GM18907 (cell line): Measurements from ENCODE around the gene EFCC1.

Source experiments
- ATAC-seq: cut with Tn5 transposase; IDR thresholded peaks from one replicate; pipeline ENCODE4 v1.9.1; 2021; ENCODE audit warnings: mild to moderate bottlenecking, moderate library complexity; ENCODE audit not compliant: unreplicated experiment

EFCC1 gene

GRCh38 chr3:129014148-129014547, 13.0 kb downstream of the EFCC1 start:
- ATAC-seq = no peak

GRCh38 chr3:129014793-129015345, 13.8 kb downstream of the EFCC1 start:
- no peak for ATAC-seq

- ATAC-seq = no peak
Measured at GRCh38 chr3:129015388-129016105, 14.4 kb downstream of the EFCC1 start.

DNA sequence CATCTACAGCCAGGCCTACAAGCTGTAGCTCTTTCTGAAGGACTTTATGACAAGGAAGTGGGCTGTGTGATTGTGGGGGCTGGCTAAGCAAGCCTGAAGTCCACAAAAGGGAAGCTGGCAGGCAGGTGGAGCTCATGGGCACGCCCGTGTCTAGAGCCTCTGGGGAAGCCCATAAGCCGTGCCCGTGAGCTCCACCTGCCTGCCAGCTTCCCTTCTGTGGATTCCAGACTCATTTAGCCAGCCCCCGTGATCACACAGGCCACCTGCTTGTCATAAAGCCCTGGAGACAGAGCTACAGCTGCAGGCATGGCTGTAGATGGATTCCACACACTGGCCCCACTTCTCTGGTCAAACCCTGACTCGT, 15.2 kb downstream of the EFCC1 start:
- ATAC-seq = peak; percentile 56

GRCh38 chr3:129016720-129017483, 15.8 kb downstream of the EFCC1 start:
- ATAC-seq = no peak

DNA sequence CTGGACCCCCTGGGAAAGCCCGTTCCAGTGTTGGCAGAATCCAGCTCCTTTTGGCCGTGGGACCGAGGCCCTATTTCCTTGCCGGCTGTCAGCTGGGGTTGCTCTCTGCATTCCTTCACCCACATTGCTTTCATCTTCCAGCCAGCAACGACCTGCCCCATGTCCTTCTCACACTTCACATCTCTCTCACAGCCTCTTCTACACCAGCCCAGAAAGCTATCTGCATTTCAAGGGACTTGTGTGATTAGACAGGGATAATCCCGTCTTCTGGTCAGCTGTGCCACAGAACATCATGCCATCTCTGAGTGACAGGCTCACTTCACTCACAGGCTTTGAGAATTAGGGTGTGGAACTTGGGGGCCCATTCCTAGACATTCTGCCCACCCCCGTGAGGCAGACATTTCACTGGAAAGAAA, 16.4 kb downstream of the EFCC1 start:
- ATAC-seq = no peak

GRCh38 chr3:129018271-129018670, 17.2 kb downstream of the EFCC1 start:
- ATAC-seq = no peak

- ATAC-seq = no peak
Measured at GRCh38 chr3:129018751-129019150, 17.6 kb downstream of the EFCC1 start.

DNA sequence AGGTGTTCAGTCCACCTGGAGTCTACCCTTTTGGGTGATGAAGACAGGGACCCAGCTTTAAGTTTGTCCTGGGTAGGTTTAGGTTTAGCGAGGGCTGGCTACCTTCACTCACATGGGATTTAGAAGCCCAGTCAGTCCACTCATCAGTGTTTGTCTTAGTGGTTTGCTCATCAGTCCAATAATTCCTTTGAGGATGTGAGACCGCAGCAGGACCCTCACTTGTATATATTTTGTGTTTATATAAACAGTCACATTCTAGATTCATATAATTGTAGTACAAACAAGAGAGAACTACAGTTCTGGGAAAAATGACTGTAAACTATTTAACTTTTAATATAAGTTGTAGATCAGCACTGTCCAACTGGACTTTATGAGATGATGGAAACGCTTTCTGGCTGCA, 18.2 kb downstream of the EFCC1 start:
- no peak for ATAC-seq

DNA sequence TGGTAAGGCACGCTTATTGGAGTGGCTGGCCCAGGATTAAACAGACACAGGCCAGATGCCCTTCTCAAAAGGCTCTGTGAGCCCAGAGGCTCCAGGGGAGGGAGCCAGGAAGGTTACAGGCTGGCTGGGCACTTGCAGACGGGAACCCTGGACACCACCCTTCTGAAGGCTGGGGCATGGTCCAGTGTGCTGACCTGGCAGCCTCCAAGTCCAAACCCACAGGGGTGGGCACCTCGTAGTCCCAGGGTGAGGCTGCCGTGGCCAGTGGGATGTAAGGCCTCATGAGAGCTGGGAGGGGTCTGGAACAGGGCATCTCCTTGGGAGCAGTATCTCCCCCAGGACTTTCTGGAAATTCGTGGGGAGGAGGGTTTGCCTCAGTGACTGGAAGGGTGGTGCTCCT, 19.6 kb downstream of the EFCC1 start:
- no peak for ATAC-seq

DNA sequence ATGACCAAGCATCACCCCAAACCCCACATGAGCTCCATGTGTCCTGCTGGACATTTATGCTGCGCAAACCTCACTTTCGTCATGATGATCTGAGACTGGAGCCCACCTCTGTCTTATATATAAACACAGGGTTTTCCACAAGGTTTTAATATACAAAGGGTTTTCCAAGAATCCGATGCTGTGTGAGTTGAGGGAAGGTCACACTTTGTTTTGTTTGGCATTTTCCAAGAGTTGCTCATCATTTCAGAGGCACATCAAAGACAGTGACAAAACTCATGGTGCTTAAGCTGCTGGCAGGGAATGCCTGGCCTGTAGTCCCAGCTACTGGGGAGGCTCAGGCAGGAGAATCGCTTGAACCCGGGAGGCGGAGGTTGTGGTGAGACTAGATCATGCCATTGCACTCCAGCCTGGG, 20.0 kb downstream of the EFCC1 start:
- ATAC-seq = no peak

GRCh38 chr3:129022114-129023007, 21.3 kb downstream of the EFCC1 start:
- ATAC-seq = no peak

DNA sequence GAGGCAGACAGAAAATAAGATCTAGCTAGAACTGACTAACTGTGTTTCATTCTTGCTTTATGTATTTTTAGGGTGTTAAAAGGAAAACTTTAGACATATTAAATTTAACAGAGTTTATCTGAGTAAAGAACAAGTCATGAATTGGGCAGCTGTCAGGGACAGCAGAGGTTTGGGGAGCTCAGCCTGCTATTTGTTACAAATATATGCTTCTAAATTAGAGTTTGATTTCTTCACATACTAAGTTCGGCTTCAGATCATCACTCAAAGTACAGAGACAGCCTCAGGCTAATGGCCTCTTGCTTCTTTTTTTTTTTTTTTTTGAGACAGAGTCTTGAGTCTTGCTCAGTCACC, 21.9 kb downstream of the EFCC1 start:
- ATAC-seq = no peak

DNA sequence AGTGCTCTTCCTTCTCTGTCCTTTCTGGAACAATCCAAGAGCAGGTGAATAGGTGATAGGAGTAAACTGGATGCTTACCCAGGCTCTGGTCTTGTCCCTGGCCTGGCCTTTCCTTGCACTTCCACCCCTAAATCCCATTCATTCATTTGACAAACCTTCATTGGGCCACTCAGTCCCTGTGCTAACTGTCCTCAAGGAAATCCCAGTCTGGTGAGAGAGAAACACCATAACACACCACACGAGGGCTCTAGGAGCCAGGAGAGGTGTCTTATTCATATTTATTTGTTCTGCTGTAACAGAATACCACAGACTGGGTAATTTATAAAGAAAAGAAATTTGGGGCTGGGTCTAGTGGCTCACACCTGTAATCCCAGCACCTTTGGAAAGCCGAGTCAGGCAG, 22.8 kb downstream of the EFCC1 start:
- no peak for ATAC-seq

DNA sequence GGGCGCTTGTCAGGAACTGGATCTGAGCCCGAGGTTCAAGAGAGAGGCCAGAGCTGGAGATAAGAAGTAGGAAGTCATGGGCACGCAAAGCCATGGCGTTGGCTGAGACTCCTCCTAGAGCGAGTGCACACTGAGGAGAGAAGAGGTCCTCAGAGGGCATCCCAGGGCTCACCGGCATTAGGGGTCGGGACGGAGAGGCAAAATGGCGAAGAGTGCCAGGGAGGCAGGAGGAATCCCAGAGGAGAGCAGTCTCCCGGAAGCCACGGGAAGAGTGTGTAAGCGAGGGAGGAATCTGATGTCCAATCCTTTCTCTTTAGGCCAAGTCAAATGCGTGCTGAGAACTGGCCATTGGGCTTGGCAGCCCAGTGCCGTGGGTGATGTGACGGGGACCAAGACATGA, 24.0 kb downstream of the EFCC1 start:
- no peak for ATAC-seq

- ATAC-seq = no peak
Measured at GRCh38 chr3:129025691-129026435, 24.8 kb downstream of the EFCC1 start.

DNA sequence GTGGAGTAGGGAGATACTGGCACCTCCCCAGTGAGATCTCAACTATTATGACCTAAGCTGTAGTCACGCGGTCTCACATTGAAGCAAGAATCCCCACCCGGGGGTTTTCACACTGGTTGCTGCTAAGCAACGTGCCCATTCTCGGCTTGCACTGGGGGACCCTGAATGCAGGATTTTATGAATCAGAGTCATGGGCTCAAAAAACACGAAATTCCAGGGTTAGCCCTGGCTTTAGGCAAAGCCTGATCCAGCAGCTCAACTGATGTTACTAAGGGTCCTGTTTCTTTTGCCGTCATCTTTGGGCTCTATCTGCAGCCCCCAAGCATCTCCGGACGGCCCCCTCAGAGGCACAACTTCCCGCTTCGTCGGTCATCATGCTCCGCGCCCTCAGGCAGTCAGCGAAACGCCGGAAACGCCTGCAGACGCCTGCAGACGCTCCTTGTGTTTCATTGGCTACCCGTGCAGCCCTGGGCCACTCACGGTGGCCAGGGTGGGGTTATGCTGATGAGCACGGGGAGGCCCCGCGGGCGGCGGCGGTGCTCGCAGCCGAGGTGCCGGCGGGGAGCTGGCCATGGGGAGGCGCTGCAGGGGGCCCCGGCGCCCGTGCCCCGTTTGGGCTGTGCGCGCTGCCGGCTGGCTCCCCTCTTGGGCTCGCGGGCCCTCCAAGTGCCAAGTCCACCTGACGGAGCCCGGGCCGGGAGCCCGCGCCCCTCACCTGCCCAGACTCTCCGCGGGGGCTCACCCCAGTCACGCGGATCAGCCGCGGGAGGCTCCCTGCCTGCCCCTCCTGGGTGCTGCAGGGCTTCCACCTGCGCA, 25.8 kb downstream of the EFCC1 start:
- ATAC-seq = peak; percentile 96

DNA sequence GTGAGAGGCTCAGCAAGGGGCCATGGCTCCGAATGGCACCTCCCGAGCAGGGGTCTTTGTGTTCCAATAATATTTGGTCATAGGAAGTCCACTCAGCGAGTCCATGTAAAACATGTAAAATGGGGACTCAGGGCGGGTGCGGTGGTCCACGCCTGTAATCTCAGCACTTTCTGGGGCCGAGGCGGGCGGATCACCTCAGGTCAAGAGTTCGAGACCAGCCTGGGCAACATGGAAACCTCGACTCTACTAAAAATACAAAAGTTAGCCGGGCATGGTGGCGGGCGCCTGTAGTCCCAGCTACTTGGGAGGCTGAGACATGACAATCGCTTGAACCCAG, 26.4 kb downstream of the EFCC1 start:
- ATAC-seq = no peak

GRCh38 chr3:129028866-129029265, 27.8 kb downstream of the EFCC1 start:
- no peak for ATAC-seq

- no peak for ATAC-seq
Measured at GRCh38 chr3:129030611-129031010, 29.5 kb downstream of the EFCC1 start.
